Progenitor cell of endocrine pancreas (in vitro differentiated cells): ENCODE measurements around the gene DISP2. TPM values are rescaled to one million over a fixed set of nuclear protein-coding genes. Genes with fewer than 3 reads are reported as not detected.
A peak's percentile ranks its signal among the peaks of the same experiment; 100 is the strongest.

Experiments used
- DNase-seq: peaks from one replicate; pipeline ENCODE4 v3.0.0; 2021; ENCODE audit warnings: low spot score; ENCODE audit not compliant: unreplicated experiment
- H3K27ac Mint-ChIP-seq: 2 replicates; pipeline ENCODE4 v1.8.0; 2021; ENCODE audit warnings: mild to moderate bottlenecking, moderate library complexity, mixed read lengths
- H3K27me3 Mint-ChIP-seq: 2 replicates; pipeline ENCODE4 v1.8.0; 2021; ENCODE audit warnings: mixed read lengths
- H3K36me3 Mint-ChIP-seq: 2 replicates; pipeline ENCODE4 v1.8.0; 2022; ENCODE audit warnings: mixed read lengths; ENCODE audit not compliant: insufficient read depth
- H3K4me1 Mint-ChIP-seq: 2 replicates; pipeline ENCODE4 v1.8.0; 2021; ENCODE audit warnings: low read depth, mixed read lengths
- H3K4me3 Mint-ChIP-seq: 2 replicates; pipeline ENCODE4 v1.8.0; 2021; ENCODE audit warnings: low read depth, mild to moderate bottlenecking, moderate library complexity, mixed read lengths
- H3K9me3 Mint-ChIP-seq: 2 replicates; pipeline ENCODE4 v1.8.0; 2021; ENCODE audit warnings: low read depth, mixed read lengths
- total RNA-seq: library from RNA; stranded (reverse); gene quantifications from 2 replicates; pipeline ENCODE4 v1.2.1, GENCODE V29; 2021
- TF ChIP-seq, protein P1 (sequence below): fragments of 200-600 bp; sonication (generic); IDR thresholded peaks from one replicate; pipeline ENCODE4 v1.5.0; 2021; ENCODE audit warnings: antibody characterized with exemption, mild to moderate bottlenecking; ENCODE audit not compliant: unreplicated experiment

Gene DISP2
- total RNA-seq, 1 donor from 2014 or later = 3.2 TPM

DNA sequence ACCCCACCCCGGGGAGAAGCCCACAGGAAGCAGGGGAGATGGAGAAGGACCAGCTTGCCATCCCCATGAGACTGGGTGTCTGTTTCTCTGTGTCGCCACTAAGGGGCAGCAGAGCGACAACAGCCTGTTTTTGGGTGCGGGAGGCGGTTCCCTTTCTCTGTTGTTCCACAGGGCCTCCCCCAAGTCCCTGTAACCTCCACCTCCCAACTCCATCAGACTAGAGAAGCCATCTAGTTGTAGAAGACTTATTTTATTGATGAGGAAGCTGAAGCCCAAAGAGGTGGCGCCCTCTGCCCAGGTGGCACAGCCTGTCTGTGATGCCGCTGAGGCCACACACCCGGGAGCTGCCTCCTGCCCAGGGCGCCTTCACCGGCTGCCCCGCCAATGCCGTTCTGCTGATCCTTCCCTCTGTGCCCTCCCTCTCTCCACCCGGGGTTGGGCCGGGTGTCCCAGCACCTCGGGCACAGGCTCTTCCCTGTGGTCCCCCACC is 13.3 kb upstream of the DISP2 start:
- no peak for DNase-seq
- Mint-ChIP-seq H3K4me1 (peaks cover 3% of the 10 kb centered on the region), H3K27me3 (peaks cover 11% of the 10 kb centered on the region), H3K9me3 (no peaks in the 10 kb centered on the region), H3K27ac (no peak overlapping the region), H3K4me3 (no peak overlapping the region), H3K36me3 (no peaks in the 10 kb centered on the region)
- TF ChIP-seq, protein P1, sequence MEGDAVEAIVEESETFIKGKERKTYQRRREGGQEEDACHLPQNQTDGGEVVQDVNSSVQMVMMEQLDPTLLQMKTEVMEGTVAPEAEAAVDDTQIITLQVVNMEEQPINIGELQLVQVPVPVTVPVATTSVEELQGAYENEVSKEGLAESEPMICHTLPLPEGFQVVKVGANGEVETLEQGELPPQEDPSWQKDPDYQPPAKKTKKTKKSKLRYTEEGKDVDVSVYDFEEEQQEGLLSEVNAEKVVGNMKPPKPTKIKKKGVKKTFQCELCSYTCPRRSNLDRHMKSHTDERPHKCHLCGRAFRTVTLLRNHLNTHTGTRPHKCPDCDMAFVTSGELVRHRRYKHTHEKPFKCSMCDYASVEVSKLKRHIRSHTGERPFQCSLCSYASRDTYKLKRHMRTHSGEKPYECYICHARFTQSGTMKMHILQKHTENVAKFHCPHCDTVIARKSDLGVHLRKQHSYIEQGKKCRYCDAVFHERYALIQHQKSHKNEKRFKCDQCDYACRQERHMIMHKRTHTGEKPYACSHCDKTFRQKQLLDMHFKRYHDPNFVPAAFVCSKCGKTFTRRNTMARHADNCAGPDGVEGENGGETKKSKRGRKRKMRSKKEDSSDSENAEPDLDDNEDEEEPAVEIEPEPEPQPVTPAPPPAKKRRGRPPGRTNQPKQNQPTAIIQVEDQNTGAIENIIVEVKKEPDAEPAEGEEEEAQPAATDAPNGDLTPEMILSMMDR = peak; percentile 69

DNA sequence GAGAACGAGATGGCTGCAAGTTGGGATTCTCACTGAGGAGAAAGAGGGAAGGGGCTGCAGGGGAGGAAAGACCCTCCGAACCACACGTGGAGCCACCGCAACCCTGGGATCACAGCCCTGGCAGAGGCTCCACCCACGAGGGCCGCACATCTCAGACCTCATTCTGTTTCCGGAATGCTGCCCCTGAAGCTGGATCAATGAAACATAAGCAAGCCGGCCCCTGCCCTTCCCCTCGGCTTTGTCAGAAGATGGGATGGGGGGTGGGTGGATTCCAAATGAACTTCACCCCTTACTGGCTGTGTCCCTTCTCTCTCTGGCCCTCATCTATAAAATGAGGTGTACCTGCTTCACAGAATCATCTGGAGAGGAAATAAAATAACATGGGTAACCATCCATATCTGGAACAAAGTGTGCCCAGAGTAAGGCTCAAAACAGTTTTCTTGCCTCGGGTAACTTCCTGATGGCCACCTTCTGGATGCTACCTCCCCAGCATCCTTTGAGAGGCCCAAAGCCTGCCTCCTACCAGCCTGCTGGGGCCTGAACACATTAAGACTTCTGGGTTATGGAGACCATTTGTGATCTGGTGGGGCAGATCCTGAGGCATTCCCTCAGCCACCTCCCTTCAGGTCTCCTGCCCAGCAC is 12.7 kb upstream of the DISP2 start:
- Mint-ChIP-seq H3K4me3 (no peak overlapping the region), H3K27ac (no peak overlapping the region), H3K4me1 (peaks cover 3% of the 10 kb centered on the region), H3K9me3 (no peaks in the 10 kb centered on the region), H3K27me3 (peaks cover 11% of the 10 kb centered on the region), H3K36me3 (no peaks in the 10 kb centered on the region)
- DNase-seq = no peak
- TF ChIP-seq, protein P1 = no peak

DNA sequence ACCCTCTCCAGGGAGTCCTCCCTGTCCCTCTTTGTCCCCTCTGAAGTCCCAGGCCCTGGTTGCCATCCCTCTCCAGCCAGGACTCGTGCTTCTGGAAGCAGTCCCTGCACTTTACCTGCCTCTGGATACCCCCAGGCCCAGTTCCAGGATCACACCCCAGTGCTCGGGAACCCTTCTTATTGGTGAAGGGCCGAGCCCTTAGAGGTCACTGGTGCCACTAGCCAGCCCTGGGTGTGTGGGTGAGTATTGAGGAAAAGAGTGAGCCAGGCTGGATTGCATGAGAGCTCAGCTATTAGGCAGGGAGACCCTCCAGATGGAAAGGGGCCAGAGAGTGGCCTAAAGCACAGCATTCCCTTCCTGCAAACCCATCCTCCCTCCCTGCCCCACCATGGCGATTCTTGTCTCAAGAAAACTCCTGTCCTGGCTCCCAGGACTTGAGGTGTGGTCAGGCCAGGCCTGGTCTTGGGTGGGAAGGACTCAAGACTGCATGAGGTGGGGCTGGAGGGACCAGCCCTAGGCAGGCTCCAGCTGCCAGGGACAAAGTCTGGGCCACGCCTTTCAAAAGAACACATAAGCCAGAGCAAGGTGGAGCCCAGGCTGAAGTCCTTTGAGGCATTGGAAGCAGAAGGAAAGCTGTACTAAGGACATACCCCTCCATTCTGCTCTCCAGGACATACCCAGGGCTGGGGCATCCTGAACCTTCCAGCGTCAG is 12.0 kb upstream of the DISP2 start:
- Mint-ChIP-seq H3K27me3 (peaks cover 11% of the 10 kb centered on the region), H3K4me1 (peaks cover 5% of the 10 kb centered on the region), H3K36me3 (no peaks in the 10 kb centered on the region), H3K4me3 (no peak overlapping the region), H3K27ac (no peak overlapping the region), H3K9me3 (no peaks in the 10 kb centered on the region)
- DNase-seq = no peak
- TF ChIP-seq, protein P1 = no peak

DNA sequence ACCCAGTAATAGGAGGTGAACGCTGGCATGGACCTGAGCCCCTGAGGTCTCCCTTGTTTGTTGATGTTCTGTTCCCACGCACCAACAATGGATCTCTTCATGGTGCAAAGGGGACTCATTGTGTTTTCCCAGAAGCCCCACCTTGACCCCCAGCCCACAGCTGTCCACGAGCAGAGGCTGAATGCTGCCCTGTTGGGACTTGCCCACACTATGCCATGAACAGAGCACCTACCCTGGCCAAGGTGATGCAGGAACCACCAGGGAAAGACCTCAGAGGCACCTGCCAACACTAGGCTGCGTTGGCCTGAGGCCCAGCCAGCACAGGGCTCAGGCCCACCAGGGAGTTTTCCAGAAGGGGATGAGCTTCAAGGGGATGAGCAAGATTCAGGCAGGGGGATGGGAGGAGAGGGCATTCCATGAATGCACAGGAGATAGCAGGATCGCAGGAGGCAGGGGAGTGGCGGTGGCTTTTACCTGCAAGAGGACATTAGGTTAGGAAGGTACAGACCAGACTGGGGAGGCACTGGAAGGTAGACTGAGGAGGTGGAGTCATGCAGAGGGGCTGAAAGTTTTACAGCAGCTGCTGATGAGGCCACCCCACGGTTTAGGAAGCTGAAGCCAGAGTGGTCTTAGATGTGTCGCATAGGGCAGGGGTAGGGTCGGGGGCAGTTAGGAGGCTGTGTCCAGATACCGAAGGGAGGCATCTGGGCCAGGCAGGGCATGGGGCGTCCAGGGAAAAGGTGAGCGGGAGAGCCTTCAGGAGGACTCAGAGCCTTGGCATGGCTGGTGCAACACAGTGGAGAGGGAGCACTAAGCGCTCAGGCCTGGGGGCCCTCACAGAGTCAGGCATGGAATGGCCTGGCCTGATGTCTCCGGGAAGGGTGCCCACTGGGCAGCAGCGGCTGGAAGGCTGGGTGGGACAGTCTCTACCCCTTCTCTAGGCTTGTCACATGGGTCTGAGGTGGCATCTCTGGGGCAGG is 11.2 kb upstream of the DISP2 start:
- TF ChIP-seq, protein P1 = no peak
- no peak for DNase-seq
- Mint-ChIP-seq H3K36me3 (no peaks in the 10 kb centered on the region), H3K4me3 (no peak overlapping the region), H3K4me1 (peaks cover 6% of the 10 kb centered on the region), H3K9me3 (no peaks in the 10 kb centered on the region), H3K27ac (no peak overlapping the region), H3K27me3 (peaks cover 12% of the 10 kb centered on the region)
